GM10248 (cell line): ENCODE data around the gene MAPK8IP3.

Experiments
- CTCF ChIA-PET: fragments of 300-600 bp; sonication (Branson Sonifier 250); formaldehyde crosslinking; extraction: SDS; loops from one replicate; lab custom pipeline; 2021; ENCODE audit warnings: antibody characterized with exemption; lab: Yijun Ruan, JAX
- POLR2A ChIA-PET: fragments of 350-650 bp; sonication (Branson Sonifier 250); formaldehyde crosslinking; extraction: SDS; loops from one replicate; lab custom pipeline; 2020; ENCODE audit warnings: antibody characterized with exemption; lab: Yijun Ruan, JAX
- DNase-seq: peaks from one replicate; pipeline ENCODE4 v3.0.0; 2012; ENCODE audit errors: extremely low spot score
- TF ChIP-seq, protein P1 (sequence below): IDR thresholded peaks from 2 replicates; pipeline ENCODE4 v1.5.1; 2012; ENCODE audit warnings: mild to moderate bottlenecking, low read depth; ENCODE audit errors: extremely low read depth, missing control alignments, control extremely low read depth

Gene MAPK8IP3

GRCh38 chr16:1781254-1781653 is 75.3 kb downstream of the MAPK8IP3 start:
- TF ChIP-seq, protein P1, sequence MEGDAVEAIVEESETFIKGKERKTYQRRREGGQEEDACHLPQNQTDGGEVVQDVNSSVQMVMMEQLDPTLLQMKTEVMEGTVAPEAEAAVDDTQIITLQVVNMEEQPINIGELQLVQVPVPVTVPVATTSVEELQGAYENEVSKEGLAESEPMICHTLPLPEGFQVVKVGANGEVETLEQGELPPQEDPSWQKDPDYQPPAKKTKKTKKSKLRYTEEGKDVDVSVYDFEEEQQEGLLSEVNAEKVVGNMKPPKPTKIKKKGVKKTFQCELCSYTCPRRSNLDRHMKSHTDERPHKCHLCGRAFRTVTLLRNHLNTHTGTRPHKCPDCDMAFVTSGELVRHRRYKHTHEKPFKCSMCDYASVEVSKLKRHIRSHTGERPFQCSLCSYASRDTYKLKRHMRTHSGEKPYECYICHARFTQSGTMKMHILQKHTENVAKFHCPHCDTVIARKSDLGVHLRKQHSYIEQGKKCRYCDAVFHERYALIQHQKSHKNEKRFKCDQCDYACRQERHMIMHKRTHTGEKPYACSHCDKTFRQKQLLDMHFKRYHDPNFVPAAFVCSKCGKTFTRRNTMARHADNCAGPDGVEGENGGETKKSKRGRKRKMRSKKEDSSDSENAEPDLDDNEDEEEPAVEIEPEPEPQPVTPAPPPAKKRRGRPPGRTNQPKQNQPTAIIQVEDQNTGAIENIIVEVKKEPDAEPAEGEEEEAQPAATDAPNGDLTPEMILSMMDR = no peak
- ChIA-PET POLR2A (interaction anchor here (2.3 kb wide), 1 partner anchor 184 kb away, joined by 24 read pairs; the partner anchor contains the start of gene RPS2), CTCF (interaction anchor here (1.1 to 1.7 kb wide), 3 partner anchors 7 to 12 kb away, joined by 4 to 17 read pairs (median 5); partner anchors contain the start of genes EME2, IGFALS and MRPS34)
- DNase-seq = no peak

GRCh38 chr16:1781758-1782407 is 75.9 kb downstream of the MAPK8IP3 start:
- CTCF ChIA-PET = interaction anchor here (1.0 to 2.0 kb wide), 9 partner anchors 8 to 1145 kb away, joined by 3 to 17 read pairs (median 5); partner anchors contain the start of genes EME2, IGFALS, MRPS34 and NME3
- TF ChIP-seq, protein P1 = no peak
- POLR2A ChIA-PET = interaction anchor here (1.2 to 2.4 kb wide), 3 partner anchors 10 to 373 kb away, joined by 9 to 24 read pairs (median 11); partner anchors contain the start of genes EME2, MRPS34, NME3 and RPS2
- DNase-seq = no peak

GRCh38 chr16:1782408-1783264 is 76.6 kb downstream of the MAPK8IP3 start, which contains the start of the genes NUBP2 and SPSB3:
TSS of gene NUBP2 (plus strand) at chr16:1782960. CDS start at chr16:1783021, 61 bp downstream.
TSS of gene SPSB3 (minus strand) at chr16:1782571. CDS start at chr16:1781483, 1,088 bp downstream.
- CTCF ChIA-PET = interaction anchor here (0.8 to 2.0 kb wide), 13 partner anchors 9 to 1144 kb away, joined by 3 to 17 read pairs (median 5); partner anchors contain the start of genes EME2, IGFALS, MAPK8IP3 and MRPS34
- TF ChIP-seq, protein P1 = no peak
- DNase-seq = peak; percentile 98
- POLR2A ChIA-PET = interaction anchor here (0.6 to 2.4 kb wide), 7 partner anchors 8 to 373 kb away, joined by 4 to 24 read pairs (median 6); partner anchors contain the start of genes EME2, MRPS34, NME3 and RPS2

- DNase-seq = no peak
- ChIA-PET CTCF (interaction anchor here (0.7 kb wide), 1 partner anchor 11 kb away, joined by 3 read pairs; no protein-coding TSS in a partner anchor), POLR2A (no interaction called here)
- TF ChIP-seq, protein P1 = no peak
These were observed 79.2 kb downstream of the MAPK8IP3 start for GRCh38 chr16:1784977-1785845.

DNA sequence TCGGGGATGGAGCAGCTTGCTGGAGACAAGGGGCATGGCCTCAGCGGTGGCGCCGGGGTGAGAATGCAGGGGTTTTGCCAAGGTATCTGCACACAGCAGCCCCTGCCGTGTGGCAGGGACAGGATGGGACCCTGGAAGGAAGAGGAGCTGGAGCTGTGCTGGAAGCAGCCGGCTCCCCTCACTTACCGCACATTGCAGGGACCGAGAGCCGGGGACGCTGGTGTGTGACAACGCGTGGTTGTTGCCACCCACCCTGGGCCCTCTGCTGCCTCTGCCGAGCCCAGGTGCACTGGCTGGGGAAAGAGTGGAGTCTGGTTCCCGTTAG is 79.8 kb downstream of the MAPK8IP3 start:
- DNase-seq = no peak
- ChIA-PET POLR2A (no interaction called here), CTCF (no interaction called here)
- TF ChIP-seq, protein P1 = no peak
